ENCODE data around the gene XBP1.

DNA sequence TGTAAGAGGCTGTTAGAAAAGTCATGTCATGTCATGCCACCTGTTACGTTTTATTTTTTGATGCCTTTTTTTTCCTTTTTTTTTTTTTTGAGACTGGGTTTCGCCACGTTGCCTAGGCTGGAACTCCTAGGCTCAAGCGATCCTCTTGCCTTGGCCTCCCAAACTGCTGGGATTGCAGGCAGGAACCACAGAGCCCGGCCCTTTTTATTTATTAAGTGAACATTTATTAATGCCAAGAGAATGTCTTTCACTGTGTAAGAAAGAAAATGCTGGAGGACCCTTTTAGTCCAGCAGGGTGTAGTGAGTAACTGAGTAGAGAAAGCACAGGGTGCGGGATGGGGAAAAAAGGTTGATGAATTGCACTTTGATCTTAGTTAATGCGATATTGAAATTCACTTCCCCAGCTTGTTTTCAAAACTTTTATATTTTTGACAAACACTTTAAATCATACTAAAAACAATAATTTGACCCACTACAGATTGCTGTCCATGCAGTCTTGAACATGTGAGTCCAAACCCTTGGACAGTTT lies 2.3 kb upstream of the XBP1 start:
- TF ChIP-seq POLR2AphosphoS5 (IDR thresholded peaks at IDR 0.05; ENCODE audit: borderline replicate concordance, low read depth, low read length) (no peak), EZH2 (IDR thresholded peaks at IDR 0.05) (no peak), FOXP2 (optimal IDR thresholded peaks at IDR 0.05; ENCODE audit: control extremely low read depth, extremely low read length, insufficient read depth) (no peak)
